Measurements from ENCODE around the gene ADA.

ADA gene

DNA sequence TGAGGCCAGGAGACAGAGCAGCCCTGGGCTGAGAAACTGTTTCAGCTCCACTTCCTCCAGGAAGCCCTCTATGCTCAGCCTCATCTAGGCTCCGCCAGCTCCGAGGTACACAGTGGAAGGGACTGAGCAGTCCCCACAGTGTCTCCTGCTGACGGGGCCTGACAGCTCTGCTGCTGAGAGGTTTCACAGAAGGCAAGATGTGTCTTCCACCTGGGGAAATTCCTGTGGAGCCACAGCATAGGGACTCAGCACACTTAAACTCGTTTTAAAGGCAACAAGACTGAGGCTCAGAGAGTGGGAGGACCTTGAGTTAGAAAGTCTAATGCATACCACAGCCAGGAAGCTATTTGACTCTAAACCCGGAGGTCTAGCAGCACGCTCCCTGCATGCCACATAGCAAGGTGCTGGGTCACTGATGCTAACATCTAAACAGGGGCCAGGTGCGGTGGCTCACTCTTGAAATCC lies 6.8 kb downstream of the ADA start:
- DNase-seq (ENCODE audit: low spot score): no peak

GRCh38 chr20:44644230-44644617 lies 7.3 kb downstream of the ADA start:
- DNase-seq (ENCODE audit: low spot score): no peak

GRCh38 chr20:44643596-44644229 lies 7.8 kb downstream of the ADA start:
- DNase-seq (ENCODE audit: low spot score): no peak

- DNase-seq (ENCODE audit: low spot score): no peak
Observed at GRCh38 chr20:44643154-44643519, 8.4 kb downstream of the ADA start.

DNA sequence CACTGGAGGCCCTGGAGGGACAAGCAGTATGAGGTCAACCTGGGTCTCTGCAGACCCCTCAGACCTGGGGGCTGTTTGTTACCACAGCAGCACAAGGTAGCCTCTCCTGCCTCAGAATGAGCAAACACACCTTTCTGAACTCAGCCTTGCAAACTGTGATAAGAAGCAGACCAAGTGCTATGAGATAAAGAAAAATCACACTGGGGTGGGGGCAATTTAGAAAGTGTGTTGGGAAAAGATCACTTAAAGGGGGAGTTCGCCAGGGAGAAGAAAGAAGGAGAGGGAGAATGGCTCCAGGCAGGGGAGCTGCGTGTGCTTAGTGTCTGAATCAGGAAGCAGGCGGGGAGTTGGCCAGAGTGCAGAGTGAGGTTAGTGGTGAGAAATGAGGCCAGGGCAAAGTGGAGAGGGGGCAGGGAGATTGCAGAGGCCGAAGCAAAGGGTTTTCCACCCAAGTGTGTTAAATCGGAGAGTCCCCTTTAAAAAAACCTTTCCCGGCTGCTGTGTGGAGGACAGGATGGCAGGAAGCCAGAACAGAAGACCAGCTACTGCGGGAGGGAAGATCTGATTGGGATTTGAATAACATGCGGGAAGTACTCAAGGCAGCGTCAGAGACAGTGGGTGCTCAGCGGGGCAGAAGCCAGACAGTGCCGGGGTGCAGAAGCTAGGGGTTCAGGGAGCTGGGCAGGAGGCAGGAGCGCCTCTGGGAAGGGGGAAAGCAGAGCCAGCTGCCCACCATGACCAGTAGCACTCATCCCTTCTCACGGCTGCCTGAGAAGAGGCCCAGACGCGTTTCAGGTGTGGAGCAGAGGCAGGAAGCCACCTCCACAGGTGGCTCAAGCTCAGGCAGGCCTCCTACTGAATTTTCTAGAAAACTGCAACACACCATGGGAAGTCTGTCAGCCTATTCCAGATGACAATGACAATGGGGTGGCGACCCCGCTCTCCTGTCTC lies 9.0 kb downstream of the ADA start:
- DNase-seq (ENCODE audit: low spot score): no peak

DNA sequence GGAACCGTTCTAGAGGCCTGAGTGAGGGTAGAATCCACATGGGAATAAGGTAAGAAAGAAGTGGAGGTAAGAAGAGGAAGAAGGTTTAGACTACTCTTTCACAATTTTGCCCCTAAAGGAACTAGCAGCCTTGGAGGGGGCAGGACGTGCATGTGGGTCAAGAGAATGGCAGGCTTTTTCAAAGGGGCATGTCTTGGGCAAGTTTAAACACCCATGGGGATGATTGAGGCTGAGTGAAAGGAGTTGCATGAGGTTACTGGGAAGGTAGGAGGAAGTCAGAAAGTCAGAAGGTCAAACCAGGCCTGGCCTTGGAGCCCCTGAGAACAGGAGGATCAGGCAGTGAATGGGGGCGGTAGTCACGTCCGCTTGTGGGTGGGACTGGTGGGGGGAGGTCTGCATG lies 10.2 kb downstream of the ADA start:
- no peak for DNase-seq (ENCODE audit: low spot score)

DNA sequence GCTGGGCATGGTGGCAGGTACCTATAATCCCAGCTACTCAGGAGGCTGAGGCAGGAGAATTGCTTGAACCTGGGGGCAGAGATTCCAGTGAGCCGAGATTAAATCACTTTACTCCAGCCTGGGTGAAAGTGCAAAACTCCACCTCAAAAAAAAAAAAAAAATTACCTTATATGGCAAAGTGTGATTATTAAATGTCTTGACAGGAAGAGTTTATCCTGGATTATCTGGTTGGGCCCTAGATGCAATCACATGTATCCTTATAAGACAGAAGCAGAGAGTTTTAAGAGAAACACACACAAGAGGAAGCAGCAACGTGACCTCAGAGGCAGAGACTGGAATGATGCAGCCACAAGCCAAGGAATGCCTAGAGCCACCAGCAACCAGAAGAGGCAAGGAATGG lies 11.0 kb downstream of the ADA start:
- DNase-seq (ENCODE audit: low spot score): no peak

- DNase-seq (ENCODE audit: low spot score): no peak
Observed at GRCh38 chr20:44637522-44638372, 13.8 kb downstream of the ADA start.

DNA sequence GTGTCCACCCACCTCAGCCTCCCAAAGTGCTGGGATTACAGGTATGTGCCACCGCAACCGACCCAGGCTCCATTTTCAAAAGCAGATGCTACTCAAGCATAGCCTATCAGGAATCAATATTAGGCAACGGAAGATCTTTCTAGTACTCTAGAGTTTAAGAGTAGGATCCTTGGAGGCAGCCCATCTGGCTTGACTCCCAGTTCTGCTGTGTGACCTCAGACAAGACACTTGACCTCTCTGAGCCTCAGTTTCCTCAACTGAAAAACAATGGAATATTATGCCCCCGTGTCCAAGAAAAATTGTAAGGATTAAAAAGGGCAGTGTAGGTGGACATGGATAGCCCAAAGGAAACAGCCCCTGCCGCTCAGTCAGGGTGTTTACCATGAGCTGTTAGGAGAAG lies 14.5 kb downstream of the ADA start:
- DNase-seq (ENCODE audit: low spot score): no peak

GRCh38 chr20:44635877-44636276 lies 15.6 kb downstream of the ADA start:
- no peak for DNase-seq (ENCODE audit: low spot score)

DNA sequence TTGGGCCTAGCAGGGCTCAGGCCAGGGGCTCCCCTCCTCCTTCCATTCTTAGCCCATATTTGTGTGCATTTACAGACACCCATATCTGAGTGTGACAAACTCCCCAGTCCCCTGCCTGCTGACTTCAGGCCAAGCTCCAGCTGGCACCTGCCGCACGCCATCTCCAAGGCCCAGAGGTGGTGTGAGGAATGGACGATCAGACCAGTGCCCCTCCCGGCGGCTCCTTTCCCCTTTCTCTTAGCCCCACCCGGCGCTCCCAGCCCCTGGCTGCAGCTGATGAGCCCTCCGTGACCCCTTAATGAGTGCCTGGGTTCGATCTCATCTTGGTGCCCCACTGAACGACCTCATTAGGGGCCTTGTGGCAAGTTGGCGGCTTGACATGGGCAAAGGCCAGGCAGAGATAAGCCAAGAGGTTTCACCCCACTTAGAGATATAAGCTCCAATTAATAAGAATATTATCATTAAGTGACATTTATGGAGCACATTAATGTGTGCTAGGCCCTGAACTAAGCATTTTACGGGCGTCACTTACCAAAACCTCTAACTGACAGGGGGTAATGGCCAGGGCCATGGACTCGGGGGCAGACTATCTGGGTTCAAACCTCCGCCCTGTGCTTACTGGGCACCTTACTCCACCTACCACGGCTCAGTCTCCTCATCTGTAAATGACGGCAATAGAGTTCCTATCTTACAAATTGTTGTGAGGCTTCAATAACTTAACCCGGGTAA lies 17.5 kb downstream of the ADA start:
- no peak for DNase-seq (ENCODE audit: low spot score)

GRCh38 chr20:44633187-44633810 lies 18.2 kb downstream of the ADA start:
- no peak for DNase-seq (ENCODE audit: low spot score)

DNA sequence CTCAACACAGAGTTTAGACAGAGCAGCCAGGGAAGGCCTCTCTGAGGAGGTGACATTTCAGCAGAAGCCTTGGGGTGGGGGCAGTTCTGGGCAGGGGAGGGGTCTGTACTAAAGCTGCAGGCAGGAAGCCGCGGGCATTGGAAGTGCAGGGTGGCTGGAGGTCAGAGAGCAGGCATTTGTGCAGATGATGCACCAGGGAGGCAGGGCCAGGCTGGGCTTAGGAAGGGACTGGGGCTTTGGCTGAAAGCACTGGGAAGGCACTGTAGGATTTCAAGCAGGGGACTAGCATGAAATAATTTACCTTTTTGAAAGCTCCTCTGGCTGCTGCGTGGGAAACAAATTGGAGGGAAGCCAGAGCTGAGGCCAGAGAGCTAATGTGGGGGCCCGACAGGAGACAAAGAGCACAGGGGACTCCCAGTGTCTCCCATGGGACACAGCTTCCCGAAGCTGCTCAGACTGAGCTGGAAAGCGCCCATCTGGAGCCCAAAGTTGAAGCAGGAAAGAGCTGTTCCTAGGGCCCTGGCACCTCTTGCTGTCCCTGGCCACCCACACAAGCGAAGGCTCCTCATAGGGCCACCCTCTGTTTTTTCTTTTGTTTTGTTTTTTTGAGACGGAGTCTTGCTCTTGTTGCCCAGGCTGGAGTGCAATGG lies 19.3 kb downstream of the ADA start:
- peak; percentile 66 for DNase-seq (ENCODE audit: low spot score)

- DNase-seq (ENCODE audit: low spot score): no peak
Observed at GRCh38 chr20:44630297-44630696, 21.2 kb downstream of the ADA start.

DNA sequence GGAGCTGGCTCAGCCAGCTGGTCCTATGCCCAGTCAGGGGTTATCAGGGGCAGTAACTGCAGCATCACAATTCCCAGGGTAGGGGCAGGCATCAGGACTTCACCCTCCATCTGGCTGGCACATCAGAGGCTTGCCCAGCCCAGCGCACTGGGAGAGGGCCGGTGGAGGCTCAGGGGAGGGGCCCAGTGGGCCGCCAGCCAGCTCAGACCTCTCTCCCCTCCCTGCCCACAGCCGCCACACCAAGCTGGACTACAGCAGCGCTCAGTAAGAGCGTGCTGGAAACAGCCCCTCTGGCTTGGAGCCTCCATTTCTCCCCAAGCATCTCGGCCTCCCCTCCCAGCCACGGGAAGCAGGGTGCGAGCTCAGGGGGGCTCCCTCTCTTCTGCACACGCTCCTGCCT lies 22.0 kb downstream of the ADA start:
- no peak for DNase-seq (ENCODE audit: low spot score)

- DNase-seq (ENCODE audit: low spot score): no peak
Observed at GRCh38 chr20:44629017-44629385, 22.5 kb downstream of the ADA start.

DNA sequence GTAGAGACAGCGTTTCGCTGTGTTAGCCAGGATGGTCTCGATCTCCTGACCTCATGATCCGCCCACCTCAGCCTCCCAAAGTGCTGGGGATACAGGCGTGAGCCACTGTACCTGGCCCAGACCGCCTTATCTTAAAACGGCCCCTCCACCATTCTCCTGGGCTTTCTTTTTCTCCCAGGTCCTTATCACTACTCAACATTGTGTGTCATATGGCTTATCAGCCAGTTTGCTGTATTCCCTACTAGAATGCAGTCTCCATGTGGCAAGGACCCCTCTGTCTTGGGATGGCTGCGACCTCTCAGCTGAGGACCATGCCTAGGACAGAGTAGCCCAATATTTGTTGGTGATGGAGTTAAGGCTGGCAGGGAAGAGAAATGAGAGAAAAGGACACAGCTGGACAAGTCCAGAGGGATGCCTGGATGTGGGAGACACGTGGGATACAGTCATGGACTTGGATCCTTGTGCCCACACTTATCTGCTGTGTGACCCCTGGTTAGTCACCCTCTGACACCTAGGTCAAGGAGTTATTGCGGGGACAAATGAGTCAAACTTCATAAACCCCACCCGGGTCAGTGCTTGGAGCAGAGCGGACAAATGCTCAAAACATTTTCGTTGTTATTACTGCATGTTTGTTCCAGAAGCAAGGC lies 24.0 kb downstream of the ADA start:
- no peak for DNase-seq (ENCODE audit: low spot score)

GRCh38 chr20:44626278-44626677 lies 25.2 kb downstream of the ADA start:
- no peak for DNase-seq (ENCODE audit: low spot score)

DNA sequence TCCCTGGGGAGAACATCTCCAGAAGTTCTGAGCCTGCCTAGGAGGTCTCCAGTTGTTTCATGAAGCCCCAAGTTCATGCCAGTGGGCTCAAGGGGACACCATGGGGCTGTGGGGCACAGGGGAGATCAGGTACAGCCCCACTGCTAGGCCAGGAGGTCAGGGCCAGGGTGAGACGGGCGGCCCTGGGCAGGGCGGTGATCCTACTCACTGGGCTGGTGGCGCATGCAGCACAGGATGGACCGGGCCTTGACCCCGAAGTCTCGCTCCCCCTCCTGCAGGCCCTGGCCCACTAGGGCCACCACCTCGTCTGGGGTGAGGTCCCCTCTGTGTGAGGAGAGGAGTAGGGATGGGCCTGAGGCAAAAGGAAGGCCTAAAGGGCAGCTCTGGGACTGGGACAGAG lies 26.1 kb downstream of the ADA start:
- DNase-seq (ENCODE audit: low spot score): no peak

- DNase-seq (ENCODE audit: low spot score): no peak
Observed at GRCh38 chr20:44624743-44625271, 26.7 kb downstream of the ADA start.
